ENCODE results near the gene CCDC88B.

GRCh38 chr11:64317325-64317960 lies 22.6 kb upstream of the CCDC88B start, which contains the start of gene TRMT112:
- TF ChIP-seq CTCF (IDR thresholded peaks at IDR 0.05): no peak
- TF ChIP-seq POLR2A (IDR thresholded peaks at IDR 0.05): peak; percentile 72 to 88 (median 86)

Data from body of pancreas (tissue), 4 donors.